ENCODE measurements around the gene GPR157. TPM values are rescaled to one million over a fixed set of nuclear protein-coding genes. Genes with fewer than 3 reads are reported as not detected.

Gene GPR157
- total and polyA plus RNA-seq, 2 of the 13 experiments (the other 11 are each of a cell fraction or from before 2014, with no cell fraction given), result 10.1 to 19.2 TPM

DNA sequence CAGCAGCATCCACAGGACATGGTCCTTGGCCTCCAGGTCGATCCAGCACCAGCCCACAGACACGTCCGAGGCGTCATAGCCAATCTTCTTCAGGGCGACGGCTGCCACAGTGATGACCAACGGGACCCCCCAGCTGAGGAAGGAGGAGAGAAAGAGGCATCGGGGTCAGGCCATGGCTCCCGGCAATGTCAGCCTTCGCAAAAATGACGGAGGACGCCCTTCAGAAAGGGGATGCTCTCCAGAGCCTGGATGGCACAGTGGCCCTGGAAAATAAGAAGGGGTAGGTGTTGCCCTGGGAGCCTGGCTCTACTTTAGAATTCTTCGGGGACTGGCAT, 17.6 kb downstream of the GPR157 start:
- BruUV-seq (replicated peaks), result no TSS peak
- no peak overlapping the region for H3K9ac ChIP-seq (ENCODE audit: insufficient read depth, low read depth, low read length)
- ChIA-PET POLR2A (interaction anchor here (0.8 to 3.0 kb wide), 7 partner anchors 17 to 139 kb away, joined by 3 to 25 read pairs (median 4); partner anchors contain the start of genes GPR157 and H6PD), CTCF (ENCODE audit: low intra/inter-chr PET ratio, low total read pairs) (interaction anchor here (1.0 to 1.7 kb wide), 6 partner anchors 17 to 138 kb away, joined by 3 to 9 read pairs (median 4); partner anchors contain the start of gene GPR157)
- H3K9me3 ChIP-seq (ENCODE audit: low read length), result no peaks in the 10 kb centered on the region
- TF ChIP-seq EZH2 (conservative IDR thresholded peaks at IDR 0.05; ENCODE audit: low read depth, low read length) (no peak), MTA3 (CRISPR knock-in tag; IDR thresholded peaks at IDR 0.05) (no peak), HNRNPL (IDR thresholded peaks at IDR 0.05; ENCODE audit: low read depth, low read length) (peak; percentile 13; the same call in 1 of the 2 replicates), RFX5 (IDR thresholded peaks at IDR 0.05; ENCODE audit: low read depth, low read length) (no peak), AGO1 (IDR thresholded peaks at IDR 0.05; ENCODE audit: low read depth, low read length, poor library complexity, severe bottlenecking) (peak; percentile 22), ARHGAP35 (CRISPR knock-in tag; IDR thresholded peaks at IDR 0.05; ENCODE audit: borderline replicate concordance) (0 out of 2 replicates have a peak, but pooled peaks have one; percentile 13)
- DNase-seq (ENCODE audit: low spot score), result no peak
- no peak overlapping the region for H2AFZ ChIP-seq (ENCODE audit: low read length)
- peaks cover 56% of the 10 kb centered on the region for H3K4me1 ChIP-seq (ENCODE audit: insufficient read depth, low read length)
- WGBS (ENCODE audit: low lambda C conversion rate), result 95% methylated on average over 13 of the region's 13 CpGs
- FAIRE-seq, result no peak
- no peak overlapping the region for H3K4me3 ChIP-seq (replicated peaks in 1 of 3; ENCODE audit: insufficient read depth in 1 of 3, low read depth in 2 of 3, low read length in 3 of 3)
- no peak overlapping the region for H3K27ac ChIP-seq (ENCODE audit: extremely low read length, insufficient read depth, low read length)
- H3K4me2 ChIP-seq (ENCODE audit: low read depth, low read length), result no peak overlapping the region
- H4K20me1 ChIP-seq (ENCODE audit: insufficient read depth, low read length), result no peaks in the 10 kb centered on the region
- H3K79me2 ChIP-seq (ENCODE audit: insufficient read depth, low read length), result peaks cover 2% of the 10 kb centered on the region
- intact Hi-C loops (cut with micrococcal nuclease; ENCODE audit: unreplicated experiment), result loop anchor here (1.0 to 5.0 kb wide), 3 partner anchors 17 to 121 kb away; partner anchors contain the start of gene H6PD
- in situ Hi-C loops (cut with HindIII; ENCODE audit: extremely low pct_ligation_motif_present, low pct_unique_long_range_greater_than_20kb), result loop anchor here (5.0 kb wide), 2 partner anchors 86 to 136 kb away; no protein-coding TSS in a partner anchor
- no peak for ATAC-seq
- no peaks in the 10 kb centered on the region for H3K27me3 ChIP-seq (ENCODE audit: control insufficient read depth in 1 of 2, insufficient read depth in 2 of 2, low read length in 2 of 2)
- H3K36me3 ChIP-seq (replicated peaks in 1 of 2; ENCODE audit: control insufficient read depth in 1 of 2, insufficient read depth in 2 of 2, low read length in 2 of 2), result peaks cover 6 to 13% of the 10 kb centered on the region in 2 experiments; a peak in 4 of 5 replicates

DNA sequence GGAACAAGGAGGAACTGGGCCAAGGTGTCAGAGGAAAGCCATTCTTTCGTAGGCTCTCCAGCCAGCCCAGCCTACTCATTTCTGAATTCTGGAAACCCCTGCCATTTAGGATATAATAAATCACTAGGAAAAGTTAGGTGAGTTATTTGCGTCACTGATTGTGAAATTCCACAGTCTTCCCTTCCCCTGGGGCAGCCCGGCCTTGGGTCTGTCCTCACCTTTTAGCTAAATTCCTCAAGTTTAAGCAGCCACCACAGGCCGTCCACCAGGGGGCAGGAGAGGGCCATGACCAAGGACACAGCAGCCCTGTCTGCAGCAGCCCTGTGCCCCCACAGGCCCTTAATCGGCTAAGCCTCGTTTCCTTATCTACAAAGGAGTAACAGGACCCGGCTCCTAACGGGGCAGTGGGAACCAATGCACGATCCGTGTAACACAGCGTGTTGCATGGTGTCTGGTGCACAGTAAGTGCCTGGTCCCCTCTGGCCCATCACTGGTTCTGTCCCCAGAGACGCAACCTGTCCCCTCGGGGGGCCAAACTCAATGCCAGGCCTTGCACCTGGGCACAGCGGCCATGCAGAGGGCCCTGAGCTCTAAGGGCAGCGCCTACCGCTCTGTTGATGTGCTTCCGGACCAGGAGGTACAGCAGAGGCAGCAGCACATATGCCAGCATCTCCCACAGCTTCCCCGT, 18.1 kb downstream of the GPR157 start:
- ATAC-seq (peak; percentile 53), DNase-seq (ENCODE audit: low spot score) (peak; percentile 85), FAIRE-seq (peak; percentile 75)
- intact Hi-C loops (cut with micrococcal nuclease; ENCODE audit: unreplicated experiment), result loop anchor here (1.0 to 5.0 kb wide), 4 partner anchors 17 to 121 kb away; partner anchors contain the start of gene H6PD
- Histone ChIP-seq H3K36me3 (replicated peaks in 1 of 2; ENCODE audit: control insufficient read depth in 1 of 2, insufficient read depth in 2 of 2, low read length in 2 of 2) (peaks cover 8 to 13% of the 10 kb centered on the region in 2 experiments; a peak in 4 of 5 replicates), H3K4me1 (ENCODE audit: insufficient read depth, low read length) (peaks cover 55% of the 10 kb centered on the region), H4K20me1 (ENCODE audit: insufficient read depth, low read length) (no peaks in the 10 kb centered on the region), H3K9me3 (ENCODE audit: low read length) (no peaks in the 10 kb centered on the region), H3K9ac (ENCODE audit: insufficient read depth, low read depth, low read length) (no peak overlapping the region), H3K27me3 (ENCODE audit: control insufficient read depth in 1 of 2, insufficient read depth in 2 of 2, low read length in 2 of 2) (no peaks in the 10 kb centered on the region), H2AFZ (ENCODE audit: low read length) (no peak overlapping the region), H3K4me2 (ENCODE audit: low read depth, low read length) (0 out of 2 replicates have a peak overlapping the region, but pooled peaks have one; percentile 8), H3K27ac (ENCODE audit: extremely low read length, insufficient read depth, low read length) (no peak overlapping the region), H3K4me3 (replicated peaks in 1 of 3; ENCODE audit: insufficient read depth in 1 of 3, low read depth in 2 of 3, low read length in 3 of 3) (no peak overlapping the region; a peak in 1 of 6 replicates), H3K79me2 (ENCODE audit: insufficient read depth, low read length) (peaks cover 2% of the 10 kb centered on the region)
- ChIA-PET POLR2A (interaction anchor here (0.6 to 3.0 kb wide), 6 partner anchors 10 to 139 kb away, joined by 3 to 25 read pairs (median 4); partner anchors contain the start of genes GPR157 and H6PD), CTCF (ENCODE audit: low intra/inter-chr PET ratio, low total read pairs) (interaction anchor here (1.0 to 1.7 kb wide), 7 partner anchors 18 to 138 kb away, joined by 3 to 9 read pairs (median 4); partner anchors contain the start of gene GPR157)
- 32% methylated on average over 14 of the region's 18 CpGs for WGBS (ENCODE audit: low lambda C conversion rate)
- in situ Hi-C loops (cut with HindIII; ENCODE audit: extremely low pct_ligation_motif_present, low pct_unique_long_range_greater_than_20kb), result loop anchor here (5.0 kb wide), 2 partner anchors 86 to 136 kb away; no protein-coding TSS in a partner anchor
- BruUV-seq (replicated peaks), result no TSS peak
- TF ChIP-seq GATAD1 (CRISPR knock-in tag; IDR thresholded peaks at IDR 0.05) (0 out of 2 replicates have a peak, but pooled peaks have one; percentile 26), CBFB (CRISPR knock-in tag; IDR thresholded peaks at IDR 0.05) (no peak), ZNF263 (CRISPR knock-in tag; IDR thresholded peaks at IDR 0.05) (no peak), MTA1 (CRISPR knock-in tag; IDR thresholded peaks at IDR 0.05; ENCODE audit: borderline replicate concordance) (peak; percentile 78; the same call in 1 of the 2 replicates), REPIN1 (CRISPR knock-in tag; IDR thresholded peaks at IDR 0.05; ENCODE audit: borderline replicate concordance, low read depth) (0 out of 2 replicates have a peak, but pooled peaks have one; percentile 18), MIXL1 (CRISPR knock-in tag; IDR thresholded peaks at IDR 0.05) (peak; percentile 43; the same call in 1 of the 2 replicates), ZNF451 (CRISPR knock-in tag; IDR thresholded peaks at IDR 0.05) (no peak), ZNF430 (CRISPR knock-in tag; IDR thresholded peaks at IDR 0.05) (0 out of 2 replicates have a peak, but pooled peaks have one; percentile 41)
- TF ChIP-seq, protein P1, sequence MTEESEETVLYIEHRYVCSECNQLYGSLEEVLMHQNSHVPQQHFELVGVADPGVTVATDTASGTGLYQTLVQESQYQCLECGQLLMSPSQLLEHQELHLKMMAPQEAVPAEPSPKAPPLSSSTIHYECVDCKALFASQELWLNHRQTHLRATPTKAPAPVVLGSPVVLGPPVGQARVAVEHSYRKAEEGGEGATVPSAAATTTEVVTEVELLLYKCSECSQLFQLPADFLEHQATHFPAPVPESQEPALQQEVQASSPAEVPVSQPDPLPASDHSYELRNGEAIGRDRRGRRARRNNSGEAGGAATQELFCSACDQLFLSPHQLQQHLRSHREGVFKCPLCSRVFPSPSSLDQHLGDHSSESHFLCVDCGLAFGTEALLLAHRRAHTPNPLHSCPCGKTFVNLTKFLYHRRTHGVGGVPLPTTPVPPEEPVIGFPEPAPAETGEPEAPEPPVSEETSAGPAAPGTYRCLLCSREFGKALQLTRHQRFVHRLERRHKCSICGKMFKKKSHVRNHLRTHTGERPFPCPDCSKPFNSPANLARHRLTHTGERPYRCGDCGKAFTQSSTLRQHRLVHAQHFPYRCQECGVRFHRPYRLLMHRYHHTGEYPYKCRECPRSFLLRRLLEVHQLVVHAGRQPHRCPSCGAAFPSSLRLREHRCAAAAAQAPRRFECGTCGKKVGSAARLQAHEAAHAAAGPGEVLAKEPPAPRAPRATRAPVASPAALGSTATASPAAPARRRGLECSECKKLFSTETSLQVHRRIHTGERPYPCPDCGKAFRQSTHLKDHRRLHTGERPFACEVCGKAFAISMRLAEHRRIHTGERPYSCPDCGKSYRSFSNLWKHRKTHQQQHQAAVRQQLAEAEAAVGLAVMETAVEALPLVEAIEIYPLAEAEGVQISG (CRISPR knock-in tag; IDR thresholded peaks at IDR 0.05), result peak; percentile 21; the same call in 1 of the 2 replicates

Measured in HepG2 (cell line).